GM10266 (cell line): ENCODE results near the gene ALS2.
"Not testable (repeated sequence)": the region's sequence is repeated elsewhere in the genome, so short reads cannot be mapped to it uniquely, and the experiment has no call there.

Experiments
- DNase-seq: peaks from one replicate; pipeline ENCODE4 v3.0.0; 2012; ENCODE audit errors: extremely low spot score
- CTCF ChIP-seq: IDR thresholded peaks from 2 replicates; pipeline ENCODE4 v1.5.1; 2012; ENCODE audit warnings: mild to moderate bottlenecking, low read depth; ENCODE audit not compliant: control insufficient read depth, insufficient read depth; ENCODE audit errors: missing control alignments

ALS2 gene

GRCh38 chr2:201816657-201817575 lies 36.2 kb upstream of the ALS2 start:
- no peak for TF ChIP-seq CTCF
- no peak for DNase-seq

- TF ChIP-seq CTCF: no peak
- DNase-seq: no peak
These were observed 33.4 kb upstream of the ALS2 start for GRCh38 chr2:201813996-201814760.

GRCh38 chr2:201810604-201811003 lies 29.9 kb upstream of the ALS2 start:
- not testable (repeated sequence) for DNase-seq

GRCh38 chr2:201809633-201810032 lies 28.9 kb upstream of the ALS2 start:
- no peak for DNase-seq
- TF ChIP-seq CTCF: no peak

- no peak for DNase-seq
- TF ChIP-seq CTCF: no peak
These were observed 27.3 kb upstream of the ALS2 start for GRCh38 chr2:201808027-201808426.

- no peak for TF ChIP-seq CTCF
- no peak for DNase-seq
These were observed 26.8 kb upstream of the ALS2 start for GRCh38 chr2:201807452-201807999.

- TF ChIP-seq CTCF: no peak
- no peak for DNase-seq
These were observed 25.9 kb upstream of the ALS2 start, which contains the start of gene CDK15 for GRCh38 chr2:201806442-201807170. TSS of gene CDK15 (plus strand) at chr2:201806537. CDS start at chr2:201806665, 128 bp downstream.
